ENCODE data around the gene GALNT7. TPM values are rescaled to one million over a fixed set of nuclear protein-coding genes. Genes with fewer than 3 reads are reported as not detected.

Gene GALNT7
- total RNA-seq, 1 experiment from 2014 or later = 156 TPM

GRCh38 chr4:173188648-173189047 is 20.0 kb downstream of the GALNT7 start:
- ATAC-seq (no peak), DNase-seq (ENCODE audit: low read depth, low spot score) (no peak)
- Histone ChIP-seq H3K9me3 (ENCODE audit: control insufficient read depth, insufficient read depth, low read depth, low read length) (no peaks in the 10 kb centered on the region), H3K36me3 (ENCODE audit: control insufficient read depth, insufficient read depth, low read length) (no peaks in the 10 kb centered on the region), H3K4me1 (ENCODE audit: control insufficient read depth, insufficient read depth, low read length) (peaks cover 90% of the 10 kb centered on the region), H3K4me3 (ENCODE audit: low read depth in 2 of 2, low read length in 2 of 2) (no peak overlapping the region), H3K27ac (ENCODE audit: low read length) (peak overlapping the region; percentile 99), H3K27me3 (ENCODE audit: control insufficient read depth, insufficient read depth, low read length) (no peaks in the 10 kb centered on the region)
- CTCF ChIA-PET = no interaction called here
- intact Hi-C loops (cut with micrococcal nuclease; ENCODE audit: unreplicated experiment) = no loop called here
- in situ Hi-C loops (cut with HindIII; ENCODE audit: low pct_unique_long_range_greater_than_20kb, low sequenced_read_pairs) = no loop called here
- no TSS peak for BruUV-seq (replicated peaks)
- POLR2A ChIA-PET = no interaction called here
- TF ChIP-seq REST (IDR thresholded peaks at IDR 0.05; ENCODE audit: insufficient read depth in 1 of 2, low read depth in 2 of 2, low read length in 1 of 2) = no peak
- no peak for TF ChIP-seq POLR2AphosphoS5 (IDR thresholded peaks at IDR 0.05; ENCODE audit: low read depth, low read length)
- TF ChIP-seq TCF7L2 (IDR thresholded peaks at IDR 0.05; ENCODE audit: low read depth, low read length) = 0 out of 2 replicates have a peak, but pooled peaks have one; percentile 48
- TF ChIP-seq SIN3A (IDR thresholded peaks at IDR 0.05; ENCODE audit: borderline replicate concordance, insufficient read depth, low read depth, low read length) = no peak
- no peak for TF ChIP-seq CTCF (IDR thresholded peaks at IDR 0.05)

GRCh38 chr4:173189117-173189693 is 20.6 kb downstream of the GALNT7 start:
- DNase-seq (ENCODE audit: low read depth, low spot score) (no peak), ATAC-seq (no peak)
- intact Hi-C loops (cut with micrococcal nuclease; ENCODE audit: unreplicated experiment) (no loop called here), in situ Hi-C loops (cut with HindIII; ENCODE audit: low pct_unique_long_range_greater_than_20kb, low sequenced_read_pairs) (no loop called here)
- no TSS peak for BruUV-seq (replicated peaks)
- Histone ChIP-seq H3K4me1 (ENCODE audit: control insufficient read depth, insufficient read depth, low read length) (peaks cover 95% of the 10 kb centered on the region), H3K27me3 (ENCODE audit: control insufficient read depth, insufficient read depth, low read length) (no peaks in the 10 kb centered on the region), H3K27ac (ENCODE audit: low read length) (peak overlapping the region; percentile 99), H3K36me3 (ENCODE audit: control insufficient read depth, insufficient read depth, low read length) (no peaks in the 10 kb centered on the region), H3K4me3 (ENCODE audit: low read depth in 2 of 2, low read length in 2 of 2) (no peak overlapping the region), H3K9me3 (ENCODE audit: control insufficient read depth, insufficient read depth, low read depth, low read length) (no peaks in the 10 kb centered on the region)
- CTCF ChIA-PET = no interaction called here
- TF ChIP-seq POLR2AphosphoS5 (IDR thresholded peaks at IDR 0.05; ENCODE audit: low read depth, low read length) (no peak), SIN3A (IDR thresholded peaks at IDR 0.05; ENCODE audit: borderline replicate concordance, insufficient read depth, low read depth, low read length) (no peak), CTCF (IDR thresholded peaks at IDR 0.05) (no peak), TCF7L2 (IDR thresholded peaks at IDR 0.05; ENCODE audit: low read depth, low read length) (no peak), REST (IDR thresholded peaks at IDR 0.05; ENCODE audit: insufficient read depth in 1 of 2, low read depth in 2 of 2, low read length in 1 of 2) (no peak)
- POLR2A ChIA-PET = no interaction called here
